Gastrocnemius medialis (tissue), 4 donors: ENCODE data around the gene LDLRAD3. TPM values are rescaled to one million over a fixed set of nuclear protein-coding genes. Genes with fewer than 3 reads are reported as not detected.
A peak's percentile ranks its signal among the peaks of the same experiment; 100 is the strongest.

Experiments used
- ATAC-seq, 2 donors: fragments of 150-250 bp; one replicate each; pipeline ENCODE4 v1.9.1; 2016
- DNase-seq, 2 donors: peaks; one replicate each; pipeline ENCODE4 v3.0.0-alpha.2; 2019
- H3K27ac ChIP-seq, 4 donors: fragments of 200-600 bp; sonication (generic); 1 replicate in 1 of 4; 2 replicates in 3 of 4; pipeline ENCODE4 v1.5.1; 2016 to 2018; ENCODE audit warnings: mild to moderate bottlenecking in 2 of 4, moderate library complexity in 1 of 4
- H3K27me3 ChIP-seq, 3 donors: fragments of 200-600 bp; sonication (generic) in 2 of 3; 1 replicate in 1 of 3; 2 replicates in 2 of 3; pipeline versions ENCODE4 v1.5.1 to v1.6.0; 2016 to 2019; ENCODE audit warnings: mild to moderate bottlenecking in 1 of 3, moderate library complexity in 1 of 3
- H3K36me3 ChIP-seq, 2 donors: fragments of 200-600 bp; sonication (generic) in 1 of 2; one replicate each; pipeline ENCODE4 v1.5.1; 2017 to 2018
- H3K4me1 ChIP-seq, 2 donors: fragments of 200-600 bp; sonication (generic) in 1 of 2; one replicate each; pipeline ENCODE4 v1.5.1; 2016 to 2017; ENCODE audit warnings: mild to moderate bottlenecking in 2 of 2
- H3K4me3 ChIP-seq, 4 donors: fragments of 200-600 bp; sonication (generic) in 3 of 4; 1 replicate in 1 of 4; 2 replicates in 3 of 4; pipeline ENCODE4 v1.5.1; 2016 to 2019; ENCODE audit warnings: mild to moderate bottlenecking in 2 of 4
- H3K9me3 ChIP-seq, 3 donors: fragments of 200-600 bp; sonication (generic) in 2 of 3; 1 replicate in 1 of 3; 2 replicates in 2 of 3; pipeline ENCODE4 v1.5.1; 2016 to 2019
- CTCF ChIP-seq, 5 experiments: fragments of 450-650 bp in 3 of 5; fragments of 200-600 bp in 2 of 5; sonication (generic) in 2 of 5; IDR thresholded peaks in 4 of 5; conservative IDR thresholded peaks in 1 of 5; 1 replicate in 4 of 5; 2 replicates in 1 of 5; pipeline ENCODE4 v1.5.1; 2016 to 2019; ENCODE audit warnings: antibody characterized with exemption in 5 of 5, mild to moderate bottlenecking in 3 of 5, moderate library complexity in 3 of 5
- POLR2A ChIP-seq, 2 donors: fragments of 450-650 bp; IDR thresholded peaks; one replicate each; pipeline ENCODE4 v1.6.1; 2017; ENCODE audit warnings: antibody characterized with exemption in 2 of 2, mild to moderate bottlenecking in 2 of 2, moderate library complexity in 2 of 2
- in situ Hi-C, 4 donors: fragments of 200-750 bp; cut with MboI; loops; one replicate each; pipeline versions ENCODE4 v1.15.0 to v1.8.0; 2017; ENCODE audit warnings: low sequenced_read_pairs in 4 of 4
- intact Hi-C: fragments of 100-400 bp; cut with DNase I; formaldehyde crosslinking; loops from one replicate; pipeline ENCODE4 v1.15.1; 2023; ENCODE audit warnings: low total_unique reads
- total RNA-seq, 4 donors: library from RNA; depleted of rRNA; stranded (reverse); fragments of >200 nt; gene quantifications; one replicate each; pipeline versions ENCODE4 v1.1.0 to v1.2.3, GENCODE V29; 2016

The LDLRAD3 gene
- total RNA-seq, 4 donors from 2014 or later = 6.1 to 12.8 (median 11.8) TPM

- in situ Hi-C loops = no loop called here
- no peaks in the 10 kb centered on the region for H3K9me3 ChIP-seq
- ATAC-seq = no peak
These were observed 72.8 kb downstream of the LDLRAD3 start for GRCh38 chr11:36016709-36017108.

GRCh38 chr11:36019005-36019596, 75.2 kb downstream of the LDLRAD3 start:
- no peak for TF ChIP-seq POLR2A (IDR thresholded peaks at IDR 0.05)
- no peak for TF ChIP-seq CTCF (IDR thresholded peaks at IDR 0.05 in 4 of 5, conservative IDR thresholded peaks at IDR 0.05 in 1 of 5)
- Histone ChIP-seq H3K27ac (no peak overlapping the region), H3K36me3 (no peaks in the 10 kb centered on the region), H3K27me3 (no peaks in the 10 kb centered on the region), H3K4me3 (no peak overlapping the region), H3K4me1 (peaks cover 15 to 16% of the 10 kb centered on the region in 2 donors), H3K9me3 (no peaks in the 10 kb centered on the region)
- intact Hi-C loops = loop anchor here (10.0 kb wide), 1 partner anchor 194 kb away; no protein-coding TSS in a partner anchor
- ATAC-seq (no peak), DNase-seq (no peak)
- in situ Hi-C loops = no loop called here

More at GRCh38 chr11:36016709-36017108, 72.8 kb downstream of the LDLRAD3 start:
- Histone ChIP-seq H3K4me1 (peaks cover 15 to 16% of the 10 kb centered on the region in 2 donors), H3K27ac (no peak overlapping the region), H3K27me3 (no peaks in the 10 kb centered on the region), H3K4me3 (no peak overlapping the region), H3K36me3 (no peaks in the 10 kb centered on the region)
- intact Hi-C loops = loop anchor here (10.0 kb wide), 1 partner anchor 192 kb away; no protein-coding TSS in a partner anchor
- no peak for DNase-seq
- TF ChIP-seq CTCF (IDR thresholded peaks at IDR 0.05 in 4 of 5, conservative IDR thresholded peaks at IDR 0.05 in 1 of 5) (no peak), POLR2A (IDR thresholded peaks at IDR 0.05) (no peak)

- in situ Hi-C loops (no loop called here), intact Hi-C loops (loop anchor here (10.0 kb wide), 1 partner anchor 195 kb away; no protein-coding TSS in a partner anchor)
- Histone ChIP-seq H3K36me3 (no peaks in the 10 kb centered on the region), H3K4me3 (no peak overlapping the region), H3K9me3 (no peaks in the 10 kb centered on the region), H3K27ac (no peak overlapping the region), H3K27me3 (no peaks in the 10 kb centered on the region), H3K4me1 (peaks cover 12 to 14% of the 10 kb centered on the region in 2 donors)
- DNase-seq (peak in 1 of 2 donors; percentile 24), ATAC-seq (peak; percentile 43 to 47)
- TF ChIP-seq CTCF (IDR thresholded peaks at IDR 0.05 in 4 of 5, conservative IDR thresholded peaks at IDR 0.05 in 1 of 5) (no peak), POLR2A (IDR thresholded peaks at IDR 0.05) (no peak)
These were observed 75.9 kb downstream of the LDLRAD3 start for GRCh38 chr11:36019722-36020121.

GRCh38 chr11:36022882-36023281, 79.0 kb downstream of the LDLRAD3 start:
- no peak for ATAC-seq
- peaks cover 0 to 2% of the 10 kb centered on the region in 2 donors for H3K4me1 ChIP-seq
- in situ Hi-C loops (no loop called here), intact Hi-C loops (no loop called here)
- no peak for DNase-seq
- no peaks in the 10 kb centered on the region for H3K9me3 ChIP-seq
- H3K36me3 ChIP-seq = no peaks in the 10 kb centered on the region
- no peak overlapping the region for H3K4me3 ChIP-seq
- H3K27ac ChIP-seq = no peak overlapping the region
- no peaks in the 10 kb centered on the region for H3K27me3 ChIP-seq
- TF ChIP-seq POLR2A (IDR thresholded peaks at IDR 0.05) = no peak
- TF ChIP-seq CTCF (IDR thresholded peaks at IDR 0.05 in 4 of 5, conservative IDR thresholded peaks at IDR 0.05 in 1 of 5) = no peak
